HG03432 (cell line): Measurements from ENCODE around the gene VPS16.
A peak's percentile ranks its signal among the peaks of the same experiment; 100 is the strongest.

ENCODE experiments used
- ATAC-seq: cut with Tn5 transposase; IDR thresholded peaks from one replicate; pipeline ENCODE4 v1.9.1; 2021; ENCODE audit warnings: mild to moderate bottlenecking, moderate library complexity; ENCODE audit not compliant: unreplicated experiment

VPS16 gene

DNA sequence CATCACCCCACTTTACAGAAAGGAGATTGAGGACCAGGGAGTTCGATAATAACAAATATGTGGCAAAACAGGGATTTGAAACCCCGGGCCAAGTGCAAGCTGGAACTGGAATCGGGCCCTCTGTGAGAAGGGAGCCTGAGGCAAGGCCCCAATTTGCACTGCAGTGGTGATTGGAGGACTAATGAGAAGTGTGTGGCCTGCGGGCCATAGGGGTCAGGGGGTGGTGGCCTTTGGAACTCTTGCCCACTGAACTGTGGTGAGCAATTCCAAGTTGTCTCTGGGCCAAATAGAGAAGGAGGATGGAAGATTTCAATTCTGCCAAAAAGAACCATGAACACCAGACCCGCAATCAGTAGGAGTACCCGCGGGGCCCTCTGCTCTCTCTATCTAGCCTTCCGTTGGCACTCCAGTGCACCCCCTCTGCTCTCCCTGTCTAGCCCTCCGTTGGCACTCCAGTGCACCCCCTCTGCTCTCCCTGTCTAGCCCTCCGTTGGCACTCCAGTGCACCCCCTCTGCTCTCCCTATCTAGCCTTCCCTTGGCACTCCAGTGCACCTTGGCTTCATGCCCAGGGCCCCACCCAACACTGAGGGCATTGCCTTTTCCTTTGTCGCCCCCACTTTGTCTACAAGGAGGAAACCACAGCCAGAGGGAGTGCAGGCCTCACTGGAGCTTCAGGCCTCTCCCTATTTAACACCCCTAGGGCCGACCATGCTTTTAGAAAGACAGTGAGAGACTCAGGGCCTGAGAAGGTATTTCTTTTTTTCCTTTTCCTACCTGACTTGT lies 26.7 kb downstream of the VPS16 start:
- ATAC-seq: no peak

- ATAC-seq: no peak
Observed at GRCh38 chr20:2869381-2869780, 28.8 kb downstream of the VPS16 start.

DNA sequence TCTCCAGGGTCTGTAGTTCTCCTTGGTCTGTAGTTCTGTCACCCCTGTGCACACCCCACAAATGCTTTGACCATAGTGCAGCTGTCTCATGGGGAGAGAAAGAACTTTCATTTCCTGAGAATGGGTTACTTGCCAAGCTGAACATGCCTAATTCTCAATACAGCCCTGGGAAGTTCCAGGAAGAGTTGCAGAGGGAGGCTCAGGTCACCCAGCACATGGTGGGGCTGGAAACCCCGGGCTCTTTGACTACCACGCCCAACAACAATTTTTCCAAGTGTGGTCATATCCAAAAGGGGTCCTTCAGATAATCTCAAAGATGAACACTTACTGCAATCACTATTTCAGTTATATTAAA lies 30.5 kb downstream of the VPS16 start:
- ATAC-seq: no peak

DNA sequence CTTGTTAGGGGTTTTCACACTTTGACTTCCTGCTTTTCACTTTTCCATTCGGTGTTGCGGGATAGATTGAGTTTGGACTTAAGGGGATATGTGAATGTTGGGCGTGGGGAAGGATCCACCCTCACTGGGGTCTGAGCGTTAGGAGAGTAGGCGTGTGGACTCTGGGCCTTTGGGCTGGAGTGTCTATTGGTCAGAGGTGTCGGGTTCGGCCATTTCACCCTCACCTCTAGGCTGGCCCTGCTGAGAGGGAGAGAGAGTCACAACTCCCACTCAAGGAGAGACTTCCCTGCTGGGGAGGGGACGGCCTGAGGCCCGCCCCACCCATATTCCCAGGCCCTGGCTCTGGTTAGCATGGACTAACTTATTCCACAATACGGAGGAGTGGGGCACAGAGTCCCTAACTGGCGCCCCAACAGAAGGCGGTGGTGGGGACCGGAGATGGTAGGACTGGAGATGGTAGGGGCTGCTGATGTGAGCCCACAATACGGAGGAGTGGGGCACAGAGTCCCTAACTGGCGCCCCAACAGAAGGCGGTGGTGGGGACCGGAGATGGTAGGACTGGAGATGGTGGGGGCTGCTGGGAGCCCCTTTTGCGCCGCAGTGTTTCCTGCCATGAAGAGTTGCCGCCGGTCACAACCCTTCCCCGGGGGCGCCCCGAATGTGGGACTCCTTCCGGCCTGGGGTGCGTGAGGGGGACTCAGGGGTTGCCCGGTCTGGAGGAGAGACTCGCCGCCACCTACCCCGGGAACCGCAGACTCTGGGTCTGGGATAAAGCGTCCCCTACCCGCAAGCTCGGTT lies 31.3 kb downstream of the VPS16 start:
- no peak for ATAC-seq

GRCh38 chr20:2872459-2873009 lies 32.0 kb downstream of the VPS16 start:
- ATAC-seq: peak; percentile 32

DNA sequence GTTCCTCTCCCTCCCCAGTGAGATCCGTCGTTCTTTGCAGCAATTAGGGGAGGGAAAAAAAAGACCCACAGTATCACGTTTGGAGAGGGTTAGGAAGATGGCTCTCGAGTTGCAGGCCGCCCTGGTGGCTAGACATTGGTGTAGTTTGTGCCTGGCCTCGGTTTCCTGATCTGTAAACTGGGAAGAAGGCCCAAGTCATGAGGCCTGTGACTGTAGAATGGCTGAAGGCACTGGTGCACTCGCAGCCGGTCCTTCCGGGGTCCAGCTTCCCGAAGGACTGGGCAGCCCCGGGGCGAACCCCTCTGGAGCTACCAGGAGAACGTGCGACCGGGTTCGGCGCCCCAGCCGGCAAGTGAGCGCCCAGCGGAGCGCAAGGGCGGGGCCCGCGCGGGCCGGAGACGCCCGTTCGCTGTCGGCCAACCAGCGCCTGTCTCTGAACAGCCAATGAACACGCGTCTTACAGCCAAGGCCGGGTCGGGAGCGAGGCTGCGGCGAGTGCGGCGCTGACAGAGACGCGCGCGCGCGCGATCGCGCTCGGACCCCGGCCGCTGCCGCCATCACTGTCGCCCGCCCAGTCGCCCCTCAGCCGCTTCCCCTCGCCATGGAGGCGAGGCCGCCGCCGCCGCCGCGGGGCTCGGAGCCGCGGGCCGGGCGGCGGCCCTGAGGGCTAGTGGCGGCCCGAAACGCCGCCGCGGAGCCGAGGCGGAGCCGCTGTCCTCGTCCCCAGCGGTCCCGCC lies 32.6 kb downstream of the VPS16 start, which contains the start of gene PTPRA:
Gene PTPRA (plus strand): TSS at position 472 of the 737 bp plus-strand sequence. CDS start 90,797 bp downstream, outside the sequence.
- peak; percentile 93 for ATAC-seq

GRCh38 chr20:2873747-2874041 lies 33.1 kb downstream of the VPS16 start:
- peak; percentile 40 for ATAC-seq

DNA sequence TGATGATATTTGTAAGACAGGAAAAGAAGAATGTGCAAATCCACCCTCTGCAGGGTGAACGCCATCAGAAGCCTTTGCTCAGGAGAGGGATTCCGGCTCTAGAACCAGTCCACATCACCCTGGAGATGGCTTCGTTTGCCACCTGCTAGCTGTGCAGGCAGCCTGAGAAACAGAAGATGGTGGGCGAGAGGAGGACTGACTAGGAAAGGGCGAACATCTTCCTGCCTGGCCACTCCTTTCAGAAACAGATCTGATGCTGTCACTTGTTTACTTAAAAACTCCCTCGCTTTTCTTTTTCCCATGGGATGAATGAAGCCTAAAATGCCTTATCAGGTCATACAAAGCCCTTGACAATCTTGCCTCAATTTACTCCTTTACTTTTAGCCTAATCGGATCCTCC lies 33.9 kb downstream of the VPS16 start:
- no peak for ATAC-seq

DNA sequence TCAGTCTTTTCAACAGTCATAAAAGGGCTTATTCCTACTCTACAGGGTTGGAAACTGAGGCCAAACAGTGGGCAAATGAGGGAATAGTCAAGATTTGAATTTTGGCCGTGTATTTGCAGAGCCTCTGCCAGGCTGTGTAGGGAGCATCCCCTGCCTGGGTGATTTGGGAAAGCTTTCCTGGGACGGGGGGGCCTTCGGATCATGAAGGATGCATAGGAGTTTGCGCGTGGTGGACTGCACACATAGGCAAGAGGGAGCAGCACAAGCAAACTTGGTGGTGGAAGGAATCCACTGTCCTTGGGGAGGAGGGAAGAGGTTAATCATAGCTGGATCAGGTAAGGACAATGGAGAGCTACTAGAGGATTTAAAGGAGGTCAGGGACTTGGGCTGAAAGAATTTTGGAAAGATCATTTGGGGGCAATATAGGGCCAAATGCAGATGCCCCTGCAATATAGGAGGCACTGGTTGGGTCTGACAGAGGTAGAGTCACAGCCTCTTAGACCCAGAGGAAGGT lies 35.2 kb downstream of the VPS16 start:
- no peak for ATAC-seq

- no peak for ATAC-seq
Observed at GRCh38 chr20:2878515-2878914, 38.0 kb downstream of the VPS16 start.

- no peak for ATAC-seq
Observed at GRCh38 chr20:2879146-2879545, 38.6 kb downstream of the VPS16 start.

- no peak for ATAC-seq
Observed at GRCh38 chr20:2880650-2881049, 40.1 kb downstream of the VPS16 start.

GRCh38 chr20:2883726-2884637 lies 43.4 kb downstream of the VPS16 start:
- no peak for ATAC-seq

DNA sequence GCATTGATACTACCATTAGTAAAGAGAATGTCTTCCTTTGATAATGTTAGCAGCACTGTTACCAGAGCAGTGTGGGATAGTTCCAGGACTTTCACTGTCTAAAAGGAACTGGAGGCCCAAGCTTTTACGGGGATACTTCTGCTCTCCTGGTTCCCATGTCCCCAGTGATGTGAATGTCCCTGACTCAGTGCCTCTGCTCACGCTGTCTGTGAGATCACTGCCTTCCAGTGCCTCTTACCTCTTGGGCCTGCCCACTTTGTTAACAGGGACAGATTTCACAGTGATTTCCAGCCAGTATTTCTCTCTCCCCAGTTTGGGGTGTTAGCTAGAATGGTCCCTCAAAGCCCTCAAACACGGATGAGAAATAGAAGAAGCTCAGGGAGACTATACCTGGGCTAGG lies 47.2 kb downstream of the VPS16 start:
- ATAC-seq: no peak

DNA sequence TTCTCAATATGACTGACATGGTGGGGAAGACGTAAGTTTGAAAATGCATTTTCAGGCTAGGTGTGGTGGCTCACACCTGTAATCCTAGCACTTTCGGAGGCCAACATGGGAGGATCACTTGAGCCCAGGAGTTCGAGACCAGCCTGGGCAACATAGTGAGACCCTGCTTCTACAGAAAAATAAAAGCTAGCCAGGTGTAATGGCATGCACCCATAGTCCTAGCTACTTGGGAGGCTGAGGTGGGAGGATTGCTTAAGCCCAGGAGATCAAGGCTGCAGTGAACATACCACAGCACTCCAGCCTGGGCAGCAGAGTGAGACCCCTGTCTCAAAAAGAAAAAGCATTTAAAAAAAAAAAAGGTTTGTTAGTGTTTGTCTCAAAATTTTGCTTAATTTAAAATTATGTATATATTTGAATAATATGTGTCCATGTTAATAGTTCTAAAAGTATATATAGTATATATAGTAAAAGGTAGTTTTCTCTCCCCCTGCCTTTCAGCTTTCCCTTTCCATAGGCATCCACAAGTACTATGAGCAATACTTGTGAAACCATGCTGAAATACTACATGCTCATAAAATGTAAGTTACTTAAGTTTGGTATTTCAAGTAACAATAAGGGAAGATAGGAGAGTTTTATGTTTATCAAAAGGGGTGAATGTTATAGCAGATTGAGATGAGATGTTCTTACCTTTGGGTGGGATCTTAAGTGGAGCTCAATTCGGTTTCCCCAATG lies 47.8 kb downstream of the VPS16 start:
- ATAC-seq: no peak

DNA sequence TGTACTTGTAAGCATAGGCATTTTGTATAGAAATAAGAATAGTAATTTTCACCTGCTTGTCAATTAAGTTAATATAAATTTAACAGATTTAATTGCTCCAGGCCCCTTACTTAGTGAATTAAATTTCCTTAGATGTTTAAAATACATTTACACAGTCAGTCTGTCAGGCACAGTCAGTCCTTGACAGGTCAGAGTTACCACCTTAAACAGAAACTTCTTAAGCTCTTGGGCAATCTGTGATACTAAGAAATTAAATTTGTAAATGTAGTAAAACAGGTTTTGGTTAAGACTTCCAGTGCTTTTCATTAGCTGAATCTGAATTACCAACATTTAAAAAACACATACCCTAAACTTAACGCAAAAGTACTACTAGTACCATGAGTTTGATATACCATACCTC lies 48.7 kb downstream of the VPS16 start:
- ATAC-seq: no peak

DNA sequence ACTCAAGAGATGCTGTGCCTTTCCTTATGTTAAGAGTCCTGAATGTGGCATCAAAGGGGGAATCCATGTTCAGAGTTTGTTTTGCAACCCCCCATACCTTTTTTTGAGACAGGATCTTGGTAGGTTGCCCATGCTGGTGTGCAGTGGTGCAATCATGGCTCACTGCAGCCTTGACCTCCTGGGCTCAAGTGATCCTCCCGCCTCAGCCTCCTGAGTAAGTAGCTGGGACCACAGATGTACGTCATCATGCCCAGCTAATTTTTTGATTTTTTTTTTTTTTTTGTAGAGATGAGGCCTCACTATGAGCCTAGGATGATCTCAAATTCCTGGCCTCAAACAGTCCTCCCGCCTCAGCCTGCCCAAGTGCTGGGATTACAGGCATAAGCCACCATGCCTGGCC lies 49.3 kb downstream of the VPS16 start:
- no peak for ATAC-seq

DNA sequence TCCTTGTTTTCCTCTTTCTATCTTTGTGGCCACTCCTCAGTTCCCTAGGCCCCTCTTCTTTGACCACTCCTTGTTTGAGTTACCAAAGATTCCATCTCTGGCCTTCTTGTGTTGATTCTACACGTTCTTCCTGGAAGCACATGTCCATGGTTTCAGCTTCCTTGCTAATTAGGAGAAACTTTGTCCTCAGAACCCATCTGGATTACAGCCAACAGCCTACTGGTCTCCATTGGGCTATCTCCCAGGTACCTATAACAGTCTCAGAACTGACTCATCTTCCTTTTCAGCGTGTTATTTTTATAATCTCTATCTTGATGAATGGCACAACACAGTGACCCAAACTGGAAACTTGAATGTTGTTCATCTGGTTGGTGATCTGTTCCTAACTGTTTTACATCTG lies 50.2 kb downstream of the VPS16 start:
- ATAC-seq: no peak

DNA sequence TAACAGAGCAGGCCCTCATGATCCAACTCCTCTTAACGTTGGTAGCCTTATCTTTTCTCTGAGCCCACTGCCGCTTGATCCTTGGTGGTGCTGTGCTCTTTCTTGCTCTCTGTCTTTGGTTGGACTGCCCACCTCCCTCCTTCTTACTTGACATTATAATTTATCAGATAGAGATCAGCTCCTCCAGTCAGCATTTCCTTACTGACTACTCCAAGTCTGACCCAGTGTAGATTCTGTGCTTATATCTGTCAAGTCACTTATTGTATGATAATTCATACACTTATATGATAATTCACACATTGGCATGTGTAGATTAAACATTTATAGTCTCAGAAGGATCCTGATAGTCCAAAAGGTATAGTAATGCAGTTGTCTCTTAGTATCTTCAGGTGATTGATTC lies 50.8 kb downstream of the VPS16 start:
- no peak for ATAC-seq

- no peak for ATAC-seq
Observed at GRCh38 chr20:2892376-2892775, 51.8 kb downstream of the VPS16 start.
